Naive B cell (primary cell): ENCODE data around the gene PTGDS. TPM values are rescaled to one million over a fixed set of nuclear protein-coding genes. Genes with fewer than 3 reads are reported as not detected.

Experiments used
- ATAC-seq, 2 donors: fragments of 150-1000 bp; cut with Tn5 transposase; 2 replicates each; pipeline ENCODE4 v1.10.0; 2021; ENCODE audit warnings: low read depth in 2 of 2, mild to moderate bottlenecking in 2 of 2, moderate library complexity in 2 of 2
- DNase-seq: peaks from one replicate; pipeline ENCODE4 v3.0.0; 2022
- H3K27ac Mint-ChIP-seq, 6 donors: one replicate each; pipeline ENCODE4 v1.8.0; 2020 to 2022; ENCODE audit warnings: mild to moderate bottlenecking in 6 of 6, mixed read lengths in 6 of 6, moderate library complexity in 5 of 6, inconsistent platforms in 2 of 6
- H3K27me3 Mint-ChIP-seq, 3 donors: one replicate each; pipeline ENCODE4 v1.8.0; 2021 to 2022; ENCODE audit warnings: mixed read lengths in 3 of 3, mild to moderate bottlenecking in 1 of 3
- H3K36me3 Mint-ChIP-seq, 2 donors: one replicate each; pipeline ENCODE4 v1.8.0; 2020 to 2022; ENCODE audit warnings: mixed read lengths in 2 of 2, inconsistent platforms in 1 of 2, mild to moderate bottlenecking in 1 of 2
- H3K4me1 Mint-ChIP-seq, 3 donors: one replicate each; pipeline ENCODE4 v1.8.0; 2020 to 2022; ENCODE audit warnings: mixed read lengths in 3 of 3, inconsistent platforms in 1 of 3, mild to moderate bottlenecking in 1 of 3, moderate library complexity in 1 of 3
- H3K4me3 Mint-ChIP-seq, 8 donors: one replicate each; pipeline ENCODE4 v1.8.0; 2020 to 2022; ENCODE audit warnings: mild to moderate bottlenecking in 8 of 8, mixed read lengths in 8 of 8, moderate library complexity in 8 of 8, inconsistent platforms in 2 of 8
- H3K9me3 Mint-ChIP-seq, 7 donors: one replicate each; pipeline ENCODE4 v1.8.0; 2020 to 2022; ENCODE audit warnings: mixed read lengths in 7 of 7, mild to moderate bottlenecking in 5 of 7, inconsistent platforms in 2 of 7, moderate library complexity in 1 of 7
- polyA plus RNA-seq, 6 donors: library from polyadenylated mRNA; unstranded; fragments of 300-500 nt; fragmentation: Illumina TruSeq; gene quantifications; one replicate each; pipeline ENCODE4 v1.2.3, GENCODE V29; 2021; ENCODE audit warnings: low read depth in 6 of 6

Gene PTGDS
- polyA plus RNA-seq, 6 donors from 2014 or later: 0.41 to 1.4 TPM; not detected in 4

GRCh38 chr9:137029058-137029936, 52.0 kb downstream of the PTGDS start:
- H3K4me3 Mint-ChIP-seq: peak overlapping the region; percentile 79 to 92 (median 85)
- no peaks in the 10 kb centered on the region for H3K36me3 Mint-ChIP-seq
- peak; percentile 34 to 41 for ATAC-seq
- no peaks in the 10 kb centered on the region for H3K9me3 Mint-ChIP-seq
- peak overlapping the region; percentile 16 to 72 (median 43) for H3K27ac Mint-ChIP-seq
- peak; percentile 71 for DNase-seq
- no peaks in the 10 kb centered on the region for H3K27me3 Mint-ChIP-seq
- H3K4me1 Mint-ChIP-seq: peaks cover 36 to 55% (median 54%) of the 10 kb centered on the region in 3 donors

- Mint-ChIP-seq H3K4me1 (peaks cover 41 to 62% (median 61%) of the 10 kb centered on the region in 3 donors), H3K27ac (peak overlapping the region in 2 of 6 donors; percentile 19 to 39), H3K27me3 (no peaks in the 10 kb centered on the region), H3K9me3 (no peaks in the 10 kb centered on the region), H3K4me3 (peak overlapping the region; percentile 80 to 92 (median 85)), H3K36me3 (no peaks in the 10 kb centered on the region)
- no peak for ATAC-seq
- no peak for DNase-seq
Observed at GRCh38 chr9:137030006-137030405, 52.7 kb downstream of the PTGDS start.

- H3K27ac Mint-ChIP-seq: peak overlapping the region in 4 of 6 donors; percentile 56 to 93 (median 68)
- peaks cover 0 to 5% (median 0%) of the 10 kb centered on the region in 3 donors for H3K27me3 Mint-ChIP-seq
- no peaks in the 10 kb centered on the region for H3K9me3 Mint-ChIP-seq
- H3K36me3 Mint-ChIP-seq: no peaks in the 10 kb centered on the region
- no peak for ATAC-seq
- H3K4me3 Mint-ChIP-seq: peak overlapping the region; percentile 80 to 92 (median 85)
- H3K4me1 Mint-ChIP-seq: peaks cover 45 to 67% (median 63%) of the 10 kb centered on the region in 3 donors
- peak; percentile 48 for DNase-seq
Observed at GRCh38 chr9:137030538-137031527, 53.5 kb downstream of the PTGDS start.

Other genes with a start within 250 kb of the PTGDS start
- gene LCN10, start 234.6 kb upstream of the PTGDS start, polyA plus RNA-seq: 10 to 100 TPM; 46.1 to 86.0 (median 65.3) TPM
- not detected for gene LCN6, start 229.0 kb upstream of the PTGDS start, polyA plus RNA-seq
- gene LCN8, start 219.3 kb upstream of the PTGDS start, polyA plus RNA-seq: 10 to 100 TPM in 2 of 6 donors, under 1 TPM in 3, not detected in 1; 0.39 to 69.1 (median 0.73) TPM
- gene LCN15, start 213.0 kb upstream of the PTGDS start, polyA plus RNA-seq: under 1 TPM in 1 of 6 donors, not detected in 5; 0.09 TPM
- gene TMEM141, start 186.2 kb upstream of the PTGDS start, polyA plus RNA-seq: 10 to 100 TPM; 29.3 to 47.7 (median 35.7) TPM
- gene CCDC183, start 181.2 kb upstream of the PTGDS start, polyA plus RNA-seq: 1 to 10 TPM in 1 of 6 donors, under 1 TPM in 1, not detected in 4; 0.24 to 1.7 TPM
- 10 to 100 TPM in 3 of 6 donors, 1 to 10 TPM in 3; 3.8 to 16.8 (median 9.7) TPM for gene RABL6, start 169.6 kb upstream of the PTGDS start, polyA plus RNA-seq
- under 1 TPM in 1 of 6 donors, not detected in 5; 0.08 TPM for gene AJM1, start 135.0 kb upstream of the PTGDS start, polyA plus RNA-seq
- gene PHPT1, start 128.1 kb upstream of the PTGDS start, polyA plus RNA-seq: 10 to 100 TPM; 48.0 to 67.7 (median 49.6) TPM
- gene MAMDC4, start 125.2 kb upstream of the PTGDS start, polyA plus RNA-seq: not detected
- 100 to 1,000 TPM; 267 to 324 (median 299) TPM for gene EDF1, start 111.2 kb upstream of the PTGDS start, polyA plus RNA-seq
- 10 to 100 TPM; 13.2 to 29.9 (median 18.4) TPM for gene TRAF2, start 91.0 kb upstream of the PTGDS start, polyA plus RNA-seq
- 100 to 1,000 TPM in 1 of 6 donors, 10 to 100 TPM in 5; 48.2 to 105 (median 55.1) TPM for gene FBXW5, start 32.8 kb upstream of the PTGDS start, polyA plus RNA-seq
- gene C8G, start 32.3 kb upstream of the PTGDS start, polyA plus RNA-seq: not detected
- gene LCN12, start 25.2 kb upstream of the PTGDS start, polyA plus RNA-seq: not detected
- gene LCNL1, start 5.5 kb downstream of the PTGDS start, polyA plus RNA-seq: not detected
- 10 to 100 TPM; 31.7 to 39.8 (median 35.6) TPM for gene PAXX, start 14.9 kb downstream of the PTGDS start, polyA plus RNA-seq
- gene CLIC3, start 19.1 kb downstream of the PTGDS start, polyA plus RNA-seq: 1 to 10 TPM in 3 of 6 donors, under 1 TPM in 2, not detected in 1; 0.82 to 2.7 (median 1.1) TPM
- gene ABCA2, start 50.7 kb downstream of the PTGDS start, polyA plus RNA-seq: 1 to 10 TPM in 3 of 6 donors, under 1 TPM in 2, not detected in 1; 0.63 to 3.9 (median 1.3) TPM
- 1 to 10 TPM in 5 of 6 donors, under 1 TPM in 1; 0.93 to 7.4 (median 2.9) TPM for gene FUT7, start 54.6 kb downstream of the PTGDS start, polyA plus RNA-seq
- gene NPDC1, start 68.7 kb downstream of the PTGDS start, polyA plus RNA-seq: under 1 TPM in 1 of 6 donors, not detected in 5; 0.68 TPM
- not detected for gene ENTPD2, start 76.6 kb downstream of the PTGDS start, polyA plus RNA-seq
- under 1 TPM in 1 of 6 donors, not detected in 5; 0.05 TPM for gene SAPCD2, start 93.1 kb downstream of the PTGDS start, polyA plus RNA-seq
- 1 to 10 TPM; 1.7 to 6.1 (median 3.5) TPM for gene UAP1L1, start 100.0 kb downstream of the PTGDS start, polyA plus RNA-seq
- gene MAN1B1, start 109.5 kb downstream of the PTGDS start, polyA plus RNA-seq: 10 to 100 TPM; 19.6 to 30.4 (median 24.3) TPM
- gene DPP7, start 137.2 kb downstream of the PTGDS start, polyA plus RNA-seq: 100 to 1,000 TPM in 4 of 6 donors, 10 to 100 TPM in 2; 71.5 to 142 (median 102) TPM
- not detected for gene GRIN1, start 161.7 kb downstream of the PTGDS start, polyA plus RNA-seq
- not detected for gene LRRC26, start 192.5 kb downstream of the PTGDS start, polyA plus RNA-seq
- not detected for gene TMEM210, start 194.6 kb downstream of the PTGDS start, polyA plus RNA-seq
- gene ANAPC2, start 211.1 kb downstream of the PTGDS start, polyA plus RNA-seq: 1 to 10 TPM; 6.1 to 9.3 (median 7.5) TPM
- 100 to 1,000 TPM; 112 to 145 (median 132) TPM for gene SSNA1, start 211.2 kb downstream of the PTGDS start, polyA plus RNA-seq
- 1 to 10 TPM in 1 of 6 donors, under 1 TPM in 5; 0.21 to 1.1 (median 0.48) TPM for gene TPRN, start 223.2 kb downstream of the PTGDS start, polyA plus RNA-seq
- 100 to 1,000 TPM; 119 to 191 (median 142) TPM for gene TMEM203, start 228.1 kb downstream of the PTGDS start, polyA plus RNA-seq
- gene NDOR1, start 228.2 kb downstream of the PTGDS start, polyA plus RNA-seq: 1 to 10 TPM; 4.4 to 9.3 (median 5.2) TPM
- under 1 TPM in 1 of 6 donors, not detected in 5; 0.30 TPM for gene RNF208, start 244.7 kb downstream of the PTGDS start, polyA plus RNA-seq
- not detected for gene CYSRT1, start 247.7 kb downstream of the PTGDS start, polyA plus RNA-seq
- gene RNF224, start 250.0 kb downstream of the PTGDS start, polyA plus RNA-seq: not detected